ENCODE data around the gene PDXK.
A peak's percentile ranks its signal among the peaks of the same experiment; 100 is the strongest.

The PDXK gene

DNA sequence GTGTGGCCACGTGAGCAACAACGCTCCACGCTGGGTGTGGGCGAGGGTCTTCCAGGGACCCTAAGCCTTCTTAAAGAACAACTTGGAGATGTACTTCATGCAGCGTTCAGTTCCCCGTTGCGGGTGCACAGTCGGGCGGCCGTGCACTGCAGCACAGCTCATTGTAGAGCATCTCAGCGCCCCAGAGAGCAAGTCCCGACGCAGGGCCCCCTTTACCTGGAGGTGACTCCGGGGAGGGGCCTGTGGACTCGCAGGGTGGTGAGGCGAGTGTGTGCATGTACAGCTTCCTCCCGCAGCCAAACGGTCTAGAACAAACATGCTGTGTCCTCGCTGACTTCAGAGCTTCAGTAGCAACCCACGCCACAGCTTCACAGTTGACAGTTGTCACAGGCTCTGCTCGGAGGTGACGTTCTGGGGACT lies 89.9 kb downstream of the PDXK start:
- no peaks in the 10 kb centered on the region for H3K9me3 Mint-ChIP-seq
- no peak overlapping the region for H3K27ac Mint-ChIP-seq (ENCODE audit: low read depth)
- ATAC-seq (replicated peaks; ENCODE audit: extremely low read depth, poor library complexity, severe bottlenecking) (no peak), DNase-seq (ENCODE audit: low spot score in 2 of 2) (no peak)
- peaks cover 7% of the 10 kb centered on the region for H3K36me3 Mint-ChIP-seq (ENCODE audit: insufficient read depth)
- peaks cover 13% of the 10 kb centered on the region for H3K4me1 Mint-ChIP-seq
- H3K27me3 Mint-ChIP-seq, result no peaks in the 10 kb centered on the region
- H3K4me3 Mint-ChIP-seq, result no peak overlapping the region

DNA sequence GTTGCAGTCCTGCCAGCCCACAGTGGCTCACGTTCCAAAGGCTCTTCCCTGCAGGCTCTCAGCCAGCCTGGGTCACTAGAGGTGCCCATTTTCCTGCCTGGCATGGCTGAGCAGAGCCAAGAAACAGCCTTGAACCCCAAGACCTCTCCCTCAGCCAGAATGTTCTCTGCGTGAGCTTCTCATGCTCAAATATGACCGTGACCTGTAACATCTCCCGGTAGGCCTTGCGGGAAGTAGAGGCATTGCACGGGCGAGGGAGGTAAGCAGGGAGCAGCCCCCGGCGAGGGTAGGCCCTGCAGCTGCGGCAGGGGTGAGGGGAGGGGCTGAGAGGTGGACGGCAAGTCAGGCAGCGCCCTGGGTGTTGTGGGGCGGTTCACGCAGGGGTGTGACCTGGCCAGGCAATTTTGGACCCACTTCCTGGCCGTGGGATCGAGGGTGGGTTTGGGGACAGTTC lies 90.4 kb downstream of the PDXK start:
- DNase-seq (ENCODE audit: low spot score in 2 of 2) (no peak), ATAC-seq (replicated peaks; ENCODE audit: extremely low read depth, poor library complexity, severe bottlenecking) (no peak)
- Mint-ChIP-seq H3K27me3 (peaks cover under 1% of the 10 kb centered on the region), H3K4me1 (peaks cover 13% of the 10 kb centered on the region), H3K36me3 (ENCODE audit: insufficient read depth) (peaks cover 7% of the 10 kb centered on the region), H3K27ac (ENCODE audit: low read depth) (no peak overlapping the region), H3K4me3 (no peak overlapping the region), H3K9me3 (no peaks in the 10 kb centered on the region)

DNA sequence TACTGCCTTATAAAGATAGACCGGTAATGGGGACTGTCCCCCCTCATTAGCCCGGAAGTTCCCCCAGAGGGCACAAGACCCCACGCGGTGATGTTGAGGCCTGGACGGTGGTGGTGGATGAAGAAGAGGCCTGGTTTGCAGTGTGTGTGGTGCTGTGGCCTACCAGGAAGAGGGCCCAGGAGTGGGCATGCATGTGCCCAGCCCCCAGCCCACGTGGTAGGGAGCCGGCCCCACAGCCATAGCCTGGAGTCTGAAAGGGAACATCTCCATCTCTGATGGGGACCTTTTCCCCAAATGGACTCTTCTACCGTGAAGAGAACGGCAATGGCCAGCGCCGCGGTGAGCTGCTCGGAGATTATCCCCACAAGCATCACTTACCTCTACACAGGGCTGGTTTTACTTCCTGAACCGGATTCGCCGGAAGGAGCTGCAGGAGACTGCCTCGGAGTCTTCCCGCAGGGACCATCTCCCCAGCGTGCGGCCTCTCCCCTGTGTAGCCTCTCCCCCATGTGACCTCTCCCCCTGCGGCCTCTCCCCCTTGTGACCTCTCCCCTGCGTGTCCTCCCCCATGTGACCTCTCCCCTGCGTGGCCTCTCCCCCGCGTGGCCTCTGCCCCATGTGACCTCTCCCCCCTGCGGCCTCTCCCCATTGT lies 91.0 kb downstream of the PDXK start:
- Mint-ChIP-seq H3K36me3 (ENCODE audit: insufficient read depth) (peaks cover 7% of the 10 kb centered on the region), H3K4me1 (peaks cover 18% of the 10 kb centered on the region), H3K4me3 (no peak overlapping the region), H3K27me3 (peaks cover 7% of the 10 kb centered on the region), H3K27ac (ENCODE audit: low read depth) (no peak overlapping the region), H3K9me3 (no peaks in the 10 kb centered on the region)
- DNase-seq (ENCODE audit: low spot score in 2 of 2), result no peak
- no peak for ATAC-seq (replicated peaks; ENCODE audit: extremely low read depth, poor library complexity, severe bottlenecking)

DNA sequence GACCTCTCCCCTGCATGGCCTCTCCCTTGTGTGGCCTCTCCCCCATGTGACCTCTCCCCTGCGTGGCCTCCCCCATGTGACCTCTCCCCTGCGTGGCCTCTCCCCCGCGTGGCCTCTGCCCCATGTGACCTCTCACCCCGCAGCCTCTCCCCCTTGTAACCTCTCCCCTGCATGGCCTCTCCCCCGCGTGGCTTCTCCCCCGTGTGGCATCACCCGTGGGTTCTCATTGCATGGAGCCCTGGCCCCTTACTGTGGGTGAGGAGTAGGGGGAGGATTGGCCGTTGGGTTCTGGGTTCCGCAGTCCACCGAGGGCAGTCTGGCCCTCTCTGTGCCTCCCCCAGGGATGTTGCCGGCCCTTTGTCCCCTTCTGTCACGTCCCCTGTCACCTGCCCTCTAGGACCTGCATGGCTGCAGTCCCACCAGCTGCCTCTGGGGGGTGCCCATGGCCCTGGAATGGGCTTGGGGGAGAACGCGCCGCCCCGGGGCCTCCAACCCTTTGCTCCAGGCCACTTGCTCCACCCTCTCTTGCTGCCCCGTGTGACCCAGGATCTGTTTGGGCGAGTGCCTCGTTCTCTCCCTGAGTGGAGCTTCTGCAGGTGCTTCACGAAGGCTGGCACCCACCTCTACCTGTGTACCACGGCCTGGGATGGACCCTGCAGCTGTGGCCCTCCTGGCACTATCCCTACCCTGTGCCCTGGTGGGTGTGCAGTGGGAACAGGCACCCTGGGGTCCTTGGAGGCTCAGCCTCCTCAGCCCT lies 91.8 kb downstream of the PDXK start:
- peaks cover 5% of the 10 kb centered on the region for H3K36me3 Mint-ChIP-seq (ENCODE audit: insufficient read depth)
- H3K4me3 Mint-ChIP-seq, result no peak overlapping the region
- H3K4me1 Mint-ChIP-seq, result peaks cover 18% of the 10 kb centered on the region
- no peak overlapping the region for H3K27ac Mint-ChIP-seq (ENCODE audit: low read depth)
- DNase-seq (ENCODE audit: low spot score in 2 of 2) (peak; percentile 76 to 91), ATAC-seq (replicated peaks; ENCODE audit: extremely low read depth, poor library complexity, severe bottlenecking) (peak; percentile 77)
- H3K27me3 Mint-ChIP-seq, result peaks cover 7% of the 10 kb centered on the region
- H3K9me3 Mint-ChIP-seq, result no peaks in the 10 kb centered on the region

DNA sequence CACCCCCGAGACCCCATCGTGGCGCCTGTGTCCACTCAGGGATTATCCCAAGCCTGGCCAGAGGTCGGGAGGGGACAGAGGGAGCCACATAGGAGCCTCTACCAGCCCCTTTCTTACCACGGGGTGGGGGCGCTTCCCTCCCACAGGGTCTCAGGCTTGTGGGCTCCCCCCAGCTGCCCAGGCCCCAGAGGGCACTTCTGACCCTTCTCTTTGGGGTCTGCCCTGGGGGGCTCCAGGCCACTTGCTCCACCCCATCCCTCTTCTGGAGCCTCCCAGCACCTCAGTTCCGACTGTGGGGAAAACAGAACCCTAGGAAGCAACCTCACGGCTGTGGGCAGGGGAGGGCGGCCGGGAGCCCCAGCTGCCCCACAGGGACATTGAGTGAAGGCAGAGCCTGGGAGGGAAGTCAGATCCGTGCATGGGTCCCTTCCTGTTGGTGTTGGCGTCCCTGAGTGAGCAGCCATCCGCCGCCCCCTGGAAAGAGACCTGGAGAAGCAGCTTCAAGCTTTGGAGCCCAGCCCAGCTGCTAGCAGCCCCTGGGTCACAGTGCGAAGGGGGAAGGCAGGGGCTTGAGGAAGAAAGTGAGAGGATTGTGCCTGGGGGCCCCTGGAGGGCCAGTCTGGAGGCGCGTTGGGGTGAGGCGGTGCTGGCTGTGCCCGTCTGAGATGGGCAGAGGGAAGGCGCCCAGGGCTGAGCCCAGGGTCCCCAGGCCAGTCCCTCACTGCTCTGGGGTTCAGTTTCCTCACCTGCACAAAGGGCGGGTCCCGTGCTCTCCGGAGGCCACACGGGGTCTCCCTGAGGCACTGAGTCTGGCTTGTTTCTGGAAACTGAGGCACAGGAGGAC lies 92.6 kb downstream of the PDXK start:
- DNase-seq (ENCODE audit: low spot score in 2 of 2) (no peak), ATAC-seq (replicated peaks; ENCODE audit: extremely low read depth, poor library complexity, severe bottlenecking) (no peak)
- peaks cover 18% of the 10 kb centered on the region for H3K4me1 Mint-ChIP-seq
- no peaks in the 10 kb centered on the region for H3K9me3 Mint-ChIP-seq
- peaks cover 7% of the 10 kb centered on the region for H3K27me3 Mint-ChIP-seq
- peaks cover 5% of the 10 kb centered on the region for H3K36me3 Mint-ChIP-seq (ENCODE audit: insufficient read depth)
- H3K4me3 Mint-ChIP-seq, result no peak overlapping the region
- no peak overlapping the region for H3K27ac Mint-ChIP-seq (ENCODE audit: low read depth)

Data from central memory CD8-positive, alpha-beta T cell (primary cell).